SKM-1 (cell line): ENCODE data around the gene NECTIN4.
"Not testable (repeated sequence)": the region's sequence is repeated elsewhere in the genome, so short reads cannot be mapped to it uniquely, and the experiment has no call there.

ENCODE experiments used
- DNase-seq: peaks from one replicate; lab custom pipeline; 2025; ENCODE audit not compliant: unreplicated experiment; lab: John Stamatoyannopoulos, UW

NECTIN4 gene

DNA sequence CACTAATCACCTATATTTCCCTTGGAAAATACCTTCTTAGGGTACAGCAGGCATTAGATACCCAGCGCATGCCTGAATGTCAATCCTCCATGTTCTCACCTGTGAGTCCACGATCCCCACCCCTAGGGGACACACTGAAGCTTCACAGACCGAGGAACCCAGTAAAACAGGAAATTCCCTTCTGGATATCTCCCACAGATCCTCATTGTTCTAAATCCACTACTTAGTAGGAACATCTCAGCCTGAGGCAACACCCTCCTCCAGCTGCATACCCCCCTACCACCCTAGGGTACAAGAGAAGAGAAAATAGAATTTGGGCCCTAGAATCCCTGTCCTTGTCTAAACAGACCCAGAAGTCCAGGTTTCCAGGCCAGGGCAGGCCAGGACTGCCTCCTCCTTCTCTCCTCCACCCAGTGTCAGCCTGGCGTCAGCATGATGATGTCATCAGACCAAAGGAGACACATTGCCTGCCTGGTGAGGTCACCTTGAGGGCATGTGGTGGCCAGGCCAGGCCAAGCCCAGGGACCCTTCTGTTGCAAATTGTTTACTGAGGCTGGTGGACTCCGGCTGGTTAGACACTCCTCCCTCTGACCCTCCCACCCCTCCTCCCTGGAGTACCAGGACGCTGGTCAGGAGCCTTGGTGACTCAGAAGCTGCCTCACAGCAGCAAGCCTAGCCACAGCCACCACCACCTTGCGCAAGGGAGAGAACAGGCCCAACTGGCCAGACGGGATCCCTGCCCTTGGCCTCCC lies 6.2 kb downstream of the NECTIN4 start:
- DNase-seq = peak; percentile 91

DNA sequence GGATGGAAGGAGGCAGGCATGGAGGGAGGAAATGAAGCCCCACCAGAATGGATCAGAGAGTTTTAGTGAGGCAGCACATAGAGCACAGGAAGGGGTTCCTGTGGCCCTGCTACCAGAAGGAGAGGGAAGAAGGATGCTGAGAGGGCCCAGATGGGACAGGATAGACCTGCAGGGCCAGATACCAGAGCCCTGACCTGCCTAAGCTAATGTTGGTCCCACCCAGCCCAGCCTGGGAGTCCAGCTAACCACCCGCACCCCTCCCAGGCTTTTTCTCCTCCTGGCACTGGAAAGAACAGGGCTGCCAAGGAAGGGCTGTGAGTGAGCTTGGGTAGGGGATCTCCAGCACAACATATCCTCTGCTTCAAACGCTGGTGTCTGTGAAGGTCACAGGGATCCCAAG lies 6.9 kb downstream of the NECTIN4 start:
- no peak for DNase-seq

GRCh38 chr1:161081519-161081918 lies 7.8 kb downstream of the NECTIN4 start:
- DNase-seq = no peak

DNA sequence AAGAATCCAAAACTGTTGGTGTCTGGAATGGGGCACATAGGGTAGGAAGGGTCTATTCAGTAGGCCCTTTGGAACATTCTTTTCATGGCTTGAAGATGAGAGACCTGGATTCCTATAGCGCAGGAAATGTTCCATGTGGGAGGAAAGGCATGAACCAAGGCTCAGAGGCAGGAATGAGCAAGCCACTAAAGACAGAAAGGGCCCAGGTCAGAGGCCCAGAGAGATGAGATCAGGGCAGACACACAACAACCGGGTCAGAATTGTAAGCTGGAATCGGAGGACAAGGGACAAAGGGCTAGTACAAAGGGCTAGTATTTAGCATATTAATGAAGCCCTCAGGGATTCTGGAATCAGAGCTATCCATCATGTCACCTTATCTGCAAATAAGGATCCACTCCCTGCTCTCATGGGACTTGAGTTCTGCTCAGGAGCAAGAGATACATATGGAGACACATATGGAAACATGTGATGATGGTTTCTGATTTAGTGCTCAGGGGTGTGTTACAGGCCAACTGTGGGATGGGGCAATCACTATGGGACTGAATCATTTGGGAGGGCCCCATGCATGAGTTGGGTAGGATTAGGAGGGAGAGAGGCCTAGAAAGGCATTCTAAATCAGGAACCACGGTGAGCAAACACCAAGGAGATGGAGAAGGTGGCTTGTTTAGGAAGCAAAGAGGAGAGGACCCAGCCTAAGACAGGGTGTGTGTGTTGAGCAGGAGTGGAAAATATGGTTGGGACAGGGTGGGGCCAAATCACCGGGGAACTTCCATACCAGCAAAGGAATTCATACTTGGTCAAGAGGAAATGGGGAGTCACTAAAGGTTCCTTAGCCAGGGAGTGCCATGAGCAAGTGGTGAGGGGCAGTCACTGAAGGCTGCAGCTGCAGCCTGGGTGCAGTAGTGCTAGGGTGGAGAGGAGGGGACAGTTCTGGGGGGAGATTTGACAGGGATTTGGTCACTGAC lies 8.6 kb downstream of the NECTIN4 start:
- no peak for DNase-seq

- no peak for DNase-seq
These were observed 9.8 kb downstream of the NECTIN4 start for GRCh38 chr1:161079436-161080110.

DNA sequence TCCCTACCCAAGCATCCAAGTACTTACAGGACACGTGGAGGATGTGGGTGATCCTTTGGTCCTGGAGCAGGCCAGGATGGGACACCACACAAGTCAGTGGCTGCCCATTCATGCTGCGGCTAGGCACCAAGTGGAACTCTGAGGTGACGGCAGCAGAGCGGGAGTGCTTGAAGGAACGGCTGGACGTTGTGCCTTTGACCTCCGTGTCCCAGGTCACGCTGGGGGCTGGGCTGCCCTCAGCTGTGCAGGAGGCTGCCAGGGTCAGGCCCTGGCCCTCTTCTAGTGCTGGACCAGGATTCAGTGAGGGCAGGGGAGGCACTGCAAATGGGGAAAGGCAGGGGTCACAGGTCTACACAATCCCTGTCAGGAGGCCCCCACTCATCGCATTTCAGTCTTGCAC lies 11.9 kb downstream of the NECTIN4 start:
- no peak for DNase-seq

DNA sequence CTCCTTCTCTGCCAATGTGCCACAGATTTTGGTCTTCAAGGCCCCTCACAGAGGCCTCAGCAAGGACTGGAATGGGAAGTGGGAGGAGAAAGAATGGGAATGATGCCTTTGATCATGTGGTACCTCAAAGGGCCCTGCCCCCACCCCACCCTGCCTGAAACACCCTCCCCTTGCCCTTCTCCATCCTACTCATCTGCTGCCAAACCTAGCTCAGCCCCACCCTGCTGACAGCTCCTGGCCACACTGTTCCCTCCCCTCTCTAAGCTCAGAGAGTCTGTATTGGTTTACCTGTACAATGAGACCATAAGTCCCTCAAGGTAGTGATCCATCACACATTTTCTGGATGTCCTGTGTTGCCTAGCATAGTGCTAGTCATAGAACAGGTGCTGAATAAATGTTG lies 12.9 kb downstream of the NECTIN4 start:
- no peak for DNase-seq

DNA sequence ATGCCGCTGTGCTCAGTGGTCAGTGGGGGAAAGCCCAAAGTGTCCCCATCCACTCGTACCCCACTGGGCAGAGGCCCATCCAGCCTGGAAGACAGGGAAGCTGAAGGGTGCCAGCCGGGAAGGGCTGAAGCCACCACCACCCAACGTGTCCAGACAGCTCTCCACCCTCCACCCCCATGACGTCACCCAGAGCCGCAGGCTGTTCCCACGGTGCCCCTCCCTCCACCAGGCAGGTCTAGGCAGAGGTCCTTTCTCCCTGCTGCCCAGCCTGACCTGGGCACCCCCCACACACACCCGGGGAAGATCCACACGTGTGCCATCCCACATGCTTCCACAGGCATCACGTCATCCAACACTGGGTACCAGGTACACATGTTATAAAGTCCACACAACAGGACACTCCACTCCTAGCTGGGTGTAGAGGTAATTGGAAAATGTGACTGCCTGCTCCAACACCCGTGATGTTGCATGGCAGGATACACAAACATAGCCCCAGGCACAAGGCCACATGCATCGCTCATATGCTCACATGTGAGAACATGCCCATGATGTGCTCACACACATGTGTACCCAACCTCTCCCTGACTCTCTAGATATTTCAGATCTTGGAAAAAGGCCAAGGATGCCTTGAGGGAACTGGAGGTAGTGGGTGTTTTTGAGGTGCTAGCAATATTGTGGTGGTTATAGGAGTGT lies 14.5 kb downstream of the NECTIN4 start:
- DNase-seq = no peak

DNA sequence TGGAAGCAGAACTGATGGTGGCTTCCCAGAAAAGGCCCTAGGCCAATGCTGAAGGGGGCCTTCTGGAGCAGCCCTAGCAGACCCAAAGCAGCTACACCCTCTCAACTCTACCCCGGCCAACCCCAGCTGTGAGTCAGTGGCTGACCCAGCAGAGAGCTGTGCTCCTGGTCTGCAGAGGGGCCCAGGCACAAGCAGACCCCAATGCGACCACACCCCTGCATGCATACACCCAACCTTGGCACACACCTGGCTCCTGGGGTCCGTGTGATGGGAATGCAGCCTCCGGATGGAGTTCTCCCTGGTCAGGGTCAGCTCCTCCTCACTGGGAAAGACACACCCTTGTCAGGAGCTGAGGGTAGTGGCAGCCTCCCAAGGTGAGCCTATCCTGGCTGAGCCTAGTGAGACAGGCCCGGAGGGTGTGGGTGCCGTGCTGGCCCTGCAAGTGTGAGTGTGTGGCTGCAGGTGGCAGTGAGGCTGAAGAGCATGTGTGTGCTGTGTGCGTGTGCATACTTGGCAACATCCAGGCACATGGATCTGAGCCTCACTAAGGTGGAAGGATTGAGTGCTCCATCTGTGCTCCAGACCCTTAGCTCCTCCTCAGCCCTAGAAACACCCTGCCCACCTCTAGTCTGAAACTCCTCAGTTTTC lies 15.8 kb downstream of the NECTIN4 start:
- DNase-seq = no peak

DNA sequence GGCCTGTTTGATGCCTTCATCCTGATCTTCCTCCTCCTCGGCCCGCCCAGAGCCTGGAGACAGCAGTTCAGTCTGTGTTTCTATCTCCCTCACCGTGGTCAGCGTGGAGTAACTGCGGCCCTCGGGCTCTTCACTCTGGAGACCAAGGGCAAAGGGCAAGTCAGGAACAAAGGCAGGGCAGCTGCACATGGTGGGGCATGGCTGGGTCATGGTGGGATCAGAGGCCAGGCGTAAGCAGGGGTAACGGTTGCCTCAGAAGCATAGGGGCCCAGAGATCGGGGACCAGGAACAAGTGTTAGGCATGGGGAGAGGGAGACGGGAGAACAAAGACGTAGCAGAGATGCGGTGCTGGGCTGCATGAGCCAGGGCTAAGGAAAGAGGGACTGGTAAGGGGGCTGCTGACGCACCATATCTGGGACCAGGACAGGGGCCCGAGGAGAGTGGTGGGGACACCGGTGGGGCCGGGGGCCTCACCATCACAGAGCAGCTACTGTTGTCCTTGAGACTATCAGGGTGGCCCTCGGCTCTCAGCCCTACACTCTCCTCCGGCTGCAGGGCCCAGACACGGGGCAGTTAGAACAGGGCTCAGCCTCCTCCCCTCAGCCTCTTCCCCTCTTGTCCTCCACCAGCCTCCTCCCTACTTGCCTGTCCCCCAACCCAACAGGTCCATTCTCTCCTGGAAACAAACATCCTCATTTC lies 16.5 kb downstream of the NECTIN4 start:
- no peak for DNase-seq

DNA sequence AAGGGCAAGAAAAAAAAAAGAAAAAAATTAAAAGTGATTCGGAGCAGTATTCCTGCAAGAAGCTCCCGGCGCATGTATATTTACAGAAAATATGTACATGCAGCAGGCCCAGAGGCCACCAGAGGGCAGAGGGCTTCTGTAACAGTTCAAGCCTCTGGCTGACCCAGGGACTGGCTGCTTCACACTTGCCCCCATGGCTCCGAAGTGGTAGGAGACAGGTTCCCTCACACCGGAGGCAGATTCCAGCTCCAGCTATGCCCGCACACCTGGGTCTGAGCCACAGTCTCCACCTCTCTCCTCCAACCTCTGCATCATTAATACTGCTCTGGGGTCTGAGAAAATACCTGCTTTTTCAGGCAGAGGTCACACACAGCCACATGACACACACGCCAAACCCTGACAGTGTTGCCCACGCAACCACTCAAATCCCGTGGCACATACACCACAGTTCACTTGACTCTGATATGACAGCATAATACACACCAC lies 17.4 kb downstream of the NECTIN4 start:
- DNase-seq = peak; percentile 60

DNA sequence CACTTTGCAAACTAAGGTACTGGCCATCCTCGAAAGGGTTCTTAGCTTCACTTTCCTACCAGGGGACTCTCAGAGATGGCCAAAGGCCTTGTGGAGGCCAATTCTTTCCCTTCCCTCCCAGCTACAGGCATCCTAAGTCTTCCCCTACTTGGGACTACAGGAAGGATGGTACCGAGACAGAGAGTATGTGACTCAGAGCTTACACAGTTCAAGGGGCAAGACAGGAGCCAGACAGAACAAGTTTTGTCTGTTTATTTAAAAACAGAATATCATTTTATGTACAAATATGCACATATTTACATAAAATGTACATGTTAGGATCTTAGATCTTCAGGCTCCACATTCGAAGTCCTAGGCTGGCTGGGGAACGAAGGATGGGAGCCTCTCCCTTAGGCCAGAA lies 18.6 kb downstream of the NECTIN4 start:
- DNase-seq = no peak

DNA sequence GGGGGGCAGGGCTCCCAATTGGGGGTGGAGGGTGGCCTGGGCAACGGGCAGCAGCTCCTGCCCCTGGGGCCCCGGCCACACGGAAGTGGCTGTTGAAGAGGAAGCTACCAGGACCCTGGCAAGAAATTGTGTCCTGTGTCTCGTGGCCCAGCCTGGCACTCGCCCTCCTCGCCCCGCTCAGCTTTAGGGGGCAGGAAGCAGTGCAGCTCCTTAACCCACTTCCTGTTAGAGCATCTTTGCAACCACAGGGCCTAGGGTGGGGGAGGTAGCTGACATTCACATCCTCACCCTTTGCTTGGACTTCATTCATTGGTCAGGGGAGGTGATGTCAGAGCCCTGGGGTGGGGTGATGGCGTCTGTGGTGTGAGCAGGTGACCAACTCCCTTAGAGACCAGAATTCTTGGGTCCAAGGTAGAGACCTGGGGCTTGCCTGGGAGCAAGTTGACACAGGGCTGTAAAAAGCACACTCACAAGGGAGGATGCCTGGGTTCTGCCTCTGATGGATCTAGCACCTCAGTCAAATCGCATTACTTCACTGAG lies 19.6 kb downstream of the NECTIN4 start, which contains the start of gene ARHGAP30:
TSS of gene ARHGAP30 (minus strand) at position 161 of the 540 bp plus-strand sequence. CDS start 267 bp downstream, outside the sequence.
- peak; percentile 96 for DNase-seq

DNA sequence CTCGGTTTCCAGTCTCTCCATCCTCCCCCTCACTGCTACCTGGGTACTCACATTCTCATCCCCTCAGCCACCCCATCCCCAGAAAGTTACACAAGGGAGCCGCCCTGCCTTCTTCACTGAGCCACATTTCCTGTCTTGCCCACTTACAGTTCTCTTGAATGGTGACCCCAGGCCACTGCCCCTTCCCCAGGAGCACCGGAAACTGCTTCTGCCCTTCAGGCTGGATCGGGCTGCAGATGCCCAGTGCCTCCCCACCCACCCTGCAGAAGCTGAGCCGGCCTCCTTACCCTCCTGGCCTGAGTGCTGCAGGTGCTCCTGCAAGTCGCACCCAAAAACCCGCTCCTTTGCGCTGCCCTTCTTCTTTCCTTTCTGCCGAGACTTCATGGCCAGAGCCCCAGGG lies 20.1 kb downstream of the NECTIN4 start:
- no peak for DNase-seq

GRCh38 chr1:161068306-161069234 lies 20.8 kb downstream of the NECTIN4 start:
- peak; percentile 97 for DNase-seq

- DNase-seq = no peak
These were observed 22.7 kb downstream of the NECTIN4 start for GRCh38 chr1:161066694-161067093.

GRCh38 chr1:161065681-161066080 lies 23.7 kb downstream of the NECTIN4 start:
- DNase-seq = not testable (repeated sequence)

GRCh38 chr1:161063936-161064335 lies 25.4 kb downstream of the NECTIN4 start:
- not testable (repeated sequence) for DNase-seq
